Endothelial cell of umbilical vein (primary cell): Measurements from ENCODE around the gene NBEAL1.
"Not testable (repeated sequence)": the region's sequence is repeated elsewhere in the genome, so short reads cannot be mapped to it uniquely, and the experiment has no call there.

ENCODE experiments used
- EZH2 ChIP-seq: IDR thresholded peaks from 2 replicates; pipeline ENCODE4 v1.6.1; 2012; ENCODE audit warnings: borderline replicate concordance, low read depth, mild to moderate bottlenecking, moderate library complexity, low read length, inconsistent platforms; ENCODE audit not compliant: severe bottlenecking
- FOS ChIP-seq: IDR thresholded peaks from 2 replicates; pipeline ENCODE4 v1.6.1; 2011; ENCODE audit warnings: mild to moderate bottlenecking, low read length, moderate library complexity, borderline replicate concordance; ENCODE audit not compliant: insufficient read depth
- POLR2A ChIP-seq: IDR thresholded peaks from 2 replicates; pipeline ENCODE4 v1.6.1; 2012; ENCODE audit warnings: low read depth, mild to moderate bottlenecking, control low read depth, low read length
- POLR2AphosphoS5 ChIP-seq: IDR thresholded peaks from 2 replicates; pipeline ENCODE4 v1.6.1; 2012; ENCODE audit warnings: low read depth, mild to moderate bottlenecking, control low read depth, low read length, moderate library complexity; ENCODE audit not compliant: insufficient read depth
- TF ChIP-seq, protein P1 (sequence below), 2 donors: IDR thresholded peaks; 1 replicate in 1 of 2; 2 replicates in 1 of 2; pipeline ENCODE4 v1.5.1; 2011; ENCODE audit warnings: low read length in 2 of 2, mild to moderate bottlenecking in 2 of 2, moderate library complexity in 2 of 2, control low read depth in 1 of 2, inconsistent platforms in 1 of 2, low read depth in 1 of 2; ENCODE audit not compliant: insufficient read depth in 1 of 2; ENCODE audit errors: extremely low read depth in 1 of 2
- TF ChIP-seq, protein P2 (sequence below): IDR thresholded peaks from 2 replicates; pipeline ENCODE4 v1.6.1; 2011; ENCODE audit not compliant: insufficient read depth, insufficient read length

DNA sequence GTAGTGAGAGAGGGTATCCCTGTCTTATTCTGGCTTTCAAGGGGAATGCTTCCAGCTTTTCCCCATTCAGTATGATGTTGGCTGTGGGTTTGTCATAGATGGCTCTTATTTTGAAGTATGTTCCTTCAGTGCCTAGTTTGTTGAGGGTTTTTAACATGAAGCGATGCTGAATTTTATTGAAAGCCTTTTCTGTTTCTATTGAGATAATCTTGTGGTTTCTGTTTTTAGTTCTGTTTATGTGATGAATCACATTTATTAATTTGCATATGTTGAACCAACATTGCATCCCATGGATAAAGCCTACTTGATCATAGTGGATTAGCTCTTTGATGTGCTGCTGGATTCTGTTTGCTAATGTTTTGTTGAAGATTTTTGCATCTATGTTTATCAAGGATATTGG, 87.7 kb downstream of the NBEAL1 start:
- TF ChIP-seq EZH2, POLR2A, POLR2AphosphoS5, FOS: not testable (repeated sequence)
- TF ChIP-seq, protein P1, sequence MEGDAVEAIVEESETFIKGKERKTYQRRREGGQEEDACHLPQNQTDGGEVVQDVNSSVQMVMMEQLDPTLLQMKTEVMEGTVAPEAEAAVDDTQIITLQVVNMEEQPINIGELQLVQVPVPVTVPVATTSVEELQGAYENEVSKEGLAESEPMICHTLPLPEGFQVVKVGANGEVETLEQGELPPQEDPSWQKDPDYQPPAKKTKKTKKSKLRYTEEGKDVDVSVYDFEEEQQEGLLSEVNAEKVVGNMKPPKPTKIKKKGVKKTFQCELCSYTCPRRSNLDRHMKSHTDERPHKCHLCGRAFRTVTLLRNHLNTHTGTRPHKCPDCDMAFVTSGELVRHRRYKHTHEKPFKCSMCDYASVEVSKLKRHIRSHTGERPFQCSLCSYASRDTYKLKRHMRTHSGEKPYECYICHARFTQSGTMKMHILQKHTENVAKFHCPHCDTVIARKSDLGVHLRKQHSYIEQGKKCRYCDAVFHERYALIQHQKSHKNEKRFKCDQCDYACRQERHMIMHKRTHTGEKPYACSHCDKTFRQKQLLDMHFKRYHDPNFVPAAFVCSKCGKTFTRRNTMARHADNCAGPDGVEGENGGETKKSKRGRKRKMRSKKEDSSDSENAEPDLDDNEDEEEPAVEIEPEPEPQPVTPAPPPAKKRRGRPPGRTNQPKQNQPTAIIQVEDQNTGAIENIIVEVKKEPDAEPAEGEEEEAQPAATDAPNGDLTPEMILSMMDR (IDR thresholded peaks at IDR 0.05; ENCODE audit: extremely low read depth in 1 of 2, insufficient read depth in 1 of 2, low read depth in 1 of 2, low read length in 2 of 2) = not testable (repeated sequence)
- TF ChIP-seq, protein P2, sequence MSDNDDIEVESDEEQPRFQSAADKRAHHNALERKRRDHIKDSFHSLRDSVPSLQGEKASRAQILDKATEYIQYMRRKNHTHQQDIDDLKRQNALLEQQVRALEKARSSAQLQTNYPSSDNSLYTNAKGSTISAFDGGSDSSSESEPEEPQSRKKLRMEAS = not testable (repeated sequence)
